PFSK-1 (cell line): Measurements from ENCODE around the gene SLC25A47.
A peak's percentile ranks its signal among the peaks of the same experiment; 100 is the strongest.

ENCODE experiments used
- FOXP2 ChIP-seq: optimal IDR thresholded peaks from 2 replicates; pipeline ENCODE3; 2011; ENCODE audit warnings: borderline replicate concordance, control low read depth, inconsistent platforms; ENCODE audit not compliant: insufficient read depth; ENCODE audit errors: extremely low read length, extremely low read depth
- POLR2AphosphoS5 ChIP-seq: IDR thresholded peaks from 2 replicates; pipeline ENCODE4 v1.6.1; 2012; ENCODE audit warnings: low read depth, mild to moderate bottlenecking, control low read depth, low read length, moderate library complexity
- SIN3A ChIP-seq: IDR thresholded peaks from 2 replicates; pipeline ENCODE4 v1.6.1; 2012; ENCODE audit warnings: mild to moderate bottlenecking, low read length, moderate library complexity, borderline replicate concordance; ENCODE audit not compliant: insufficient read depth
- TAF1 ChIP-seq: IDR thresholded peaks from 2 replicates; pipeline ENCODE4 v1.6.1; 2012; ENCODE audit warnings: low read length, control low read depth, borderline replicate concordance; ENCODE audit not compliant: insufficient read depth
- TF ChIP-seq, protein P1 (sequence below), 2 experiments: IDR thresholded peaks; 2 replicates each; pipeline versions ENCODE4 v1.6.1 to v1.8.0; 2011 to 2012; ENCODE audit warnings: low read depth in 2 of 2, low read length in 2 of 2, control low read depth in 1 of 2, inconsistent platforms in 1 of 2, mild to moderate bottlenecking in 1 of 2, moderate library complexity in 1 of 2; ENCODE audit not compliant: insufficient read depth in 1 of 2

Gene SLC25A47

DNA sequence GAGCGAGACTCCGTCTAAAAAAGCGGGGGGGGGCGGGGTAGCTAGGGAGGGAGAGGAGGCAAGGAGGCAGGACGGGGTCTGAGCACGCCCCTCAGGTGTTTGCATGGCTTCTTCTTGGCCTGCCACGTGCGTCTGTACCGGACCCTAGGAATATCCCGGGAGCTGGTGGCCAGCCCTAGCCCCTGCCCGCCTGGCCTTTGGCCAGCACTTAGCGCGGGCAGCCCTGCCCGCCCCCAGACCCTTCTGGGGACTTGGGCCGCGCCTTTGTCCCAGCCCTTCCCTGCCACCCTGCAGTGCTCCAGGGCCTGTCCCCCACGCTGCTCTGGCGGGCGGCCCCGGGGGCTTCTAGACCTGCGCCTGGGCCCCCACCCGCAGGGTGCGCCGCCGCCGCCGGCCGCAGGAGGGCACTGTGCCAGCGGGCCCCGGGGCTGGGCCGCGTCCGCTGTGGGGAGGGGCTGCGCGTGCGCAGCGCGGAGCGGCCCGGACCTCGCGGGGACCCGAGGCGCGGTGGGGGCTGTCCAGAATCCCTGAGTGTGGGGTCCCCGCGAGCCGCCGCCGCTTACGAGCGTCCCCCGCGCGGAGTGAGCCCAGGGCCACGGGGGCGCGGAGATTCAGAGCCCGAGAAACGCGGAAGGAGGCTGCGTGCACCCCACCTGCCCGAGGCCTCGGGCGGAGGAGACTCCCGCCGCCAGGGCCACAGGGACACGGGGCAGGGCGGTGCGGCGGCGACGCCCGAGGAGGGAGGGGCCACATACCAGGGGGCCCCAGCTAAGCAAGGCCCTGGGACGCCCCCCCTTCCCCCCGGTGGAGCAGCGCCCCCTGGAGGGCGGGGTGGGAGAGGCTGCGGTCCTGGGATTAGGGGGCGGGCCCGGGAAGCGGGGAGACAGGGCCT is 37.9 kb upstream of the SLC25A47 start:
- TF ChIP-seq TAF1 (no peak), SIN3A (no peak), POLR2AphosphoS5 (peak; percentile 52; the same call in 1 of the 2 replicates)
- TF ChIP-seq, protein P1, sequence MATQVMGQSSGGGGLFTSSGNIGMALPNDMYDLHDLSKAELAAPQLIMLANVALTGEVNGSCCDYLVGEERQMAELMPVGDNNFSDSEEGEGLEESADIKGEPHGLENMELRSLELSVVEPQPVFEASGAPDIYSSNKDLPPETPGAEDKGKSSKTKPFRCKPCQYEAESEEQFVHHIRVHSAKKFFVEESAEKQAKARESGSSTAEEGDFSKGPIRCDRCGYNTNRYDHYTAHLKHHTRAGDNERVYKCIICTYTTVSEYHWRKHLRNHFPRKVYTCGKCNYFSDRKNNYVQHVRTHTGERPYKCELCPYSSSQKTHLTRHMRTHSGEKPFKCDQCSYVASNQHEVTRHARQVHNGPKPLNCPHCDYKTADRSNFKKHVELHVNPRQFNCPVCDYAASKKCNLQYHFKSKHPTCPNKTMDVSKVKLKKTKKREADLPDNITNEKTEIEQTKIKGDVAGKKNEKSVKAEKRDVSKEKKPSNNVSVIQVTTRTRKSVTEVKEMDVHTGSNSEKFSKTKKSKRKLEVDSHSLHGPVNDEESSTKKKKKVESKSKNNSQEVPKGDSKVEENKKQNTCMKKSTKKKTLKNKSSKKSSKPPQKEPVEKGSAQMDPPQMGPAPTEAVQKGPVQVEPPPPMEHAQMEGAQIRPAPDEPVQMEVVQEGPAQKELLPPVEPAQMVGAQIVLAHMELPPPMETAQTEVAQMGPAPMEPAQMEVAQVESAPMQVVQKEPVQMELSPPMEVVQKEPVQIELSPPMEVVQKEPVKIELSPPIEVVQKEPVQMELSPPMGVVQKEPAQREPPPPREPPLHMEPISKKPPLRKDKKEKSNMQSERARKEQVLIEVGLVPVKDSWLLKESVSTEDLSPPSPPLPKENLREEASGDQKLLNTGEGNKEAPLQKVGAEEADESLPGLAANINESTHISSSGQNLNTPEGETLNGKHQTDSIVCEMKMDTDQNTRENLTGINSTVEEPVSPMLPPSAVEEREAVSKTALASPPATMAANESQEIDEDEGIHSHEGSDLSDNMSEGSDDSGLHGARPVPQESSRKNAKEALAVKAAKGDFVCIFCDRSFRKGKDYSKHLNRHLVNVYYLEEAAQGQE (IDR thresholded peaks at IDR 0.05; ENCODE audit: insufficient read depth in 1 of 2, low read depth in 2 of 2, low read length in 2 of 2): no peak

DNA sequence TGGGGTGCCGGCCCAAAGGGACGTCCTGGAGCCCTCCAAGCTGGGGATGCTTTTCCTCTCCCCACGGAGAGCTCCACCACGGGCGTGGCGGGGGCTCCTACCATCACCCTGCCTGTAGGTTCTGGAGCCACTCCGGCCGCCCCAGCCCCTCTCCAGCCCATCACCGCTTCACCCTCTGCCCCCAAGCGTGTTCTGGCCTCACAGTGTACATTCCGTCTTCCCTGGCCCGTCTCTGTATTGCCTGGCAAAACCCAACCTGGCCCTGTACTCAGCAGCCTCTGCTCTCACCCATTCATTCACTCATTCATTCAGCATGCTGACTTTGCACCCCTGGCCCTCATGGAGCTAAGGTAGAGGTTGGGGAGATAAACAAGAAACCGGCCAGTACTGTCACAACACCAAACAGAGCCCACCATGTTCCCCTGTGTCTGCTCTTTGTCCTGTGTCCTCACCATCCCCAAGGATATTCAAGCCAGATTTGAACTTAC is 37.2 kb upstream of the SLC25A47 start:
- TF ChIP-seq POLR2AphosphoS5: no peak
- no peak for TF ChIP-seq TAF1
- no peak for TF ChIP-seq SIN3A
- TF ChIP-seq, protein P1 (IDR thresholded peaks at IDR 0.05; ENCODE audit: insufficient read depth in 1 of 2, low read depth in 2 of 2, low read length in 2 of 2): no peak
- TF ChIP-seq FOXP2: no peak

DNA sequence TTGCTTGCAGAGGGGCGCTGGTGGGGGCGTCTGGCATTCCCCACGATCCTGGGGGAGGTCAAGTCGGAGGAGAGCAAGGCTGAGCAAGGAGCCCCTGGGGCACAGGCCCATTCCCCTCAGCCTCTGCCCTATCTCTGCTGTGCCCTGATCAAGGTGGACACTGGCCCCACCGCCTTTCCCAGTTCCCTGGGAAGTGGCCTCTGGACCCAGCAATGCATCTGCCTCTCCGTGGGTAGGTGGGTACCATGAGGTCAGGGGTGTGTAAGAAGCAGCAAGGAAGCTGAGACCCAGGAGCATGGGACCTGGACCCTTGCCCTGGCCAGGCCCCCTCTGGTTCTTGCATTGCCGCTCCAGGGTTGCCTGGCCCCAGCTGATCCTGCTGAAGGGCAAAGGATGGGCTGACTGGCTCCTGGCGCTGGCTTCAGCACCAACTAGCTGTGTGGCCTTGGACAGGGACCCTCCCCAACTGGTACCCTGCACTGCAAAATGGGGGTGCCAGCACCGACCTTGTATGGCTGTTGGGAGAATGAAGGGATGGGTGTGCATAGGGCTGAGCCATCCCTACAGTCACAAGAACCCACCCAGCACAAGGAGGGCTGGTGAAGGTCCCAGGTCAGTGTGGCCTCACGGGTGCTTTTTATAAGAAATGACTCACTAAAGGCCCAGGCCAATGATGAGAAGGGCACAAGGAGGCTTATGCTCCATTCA is 36.5 kb upstream of the SLC25A47 start:
- TF ChIP-seq, protein P1 (IDR thresholded peaks at IDR 0.05; ENCODE audit: insufficient read depth in 1 of 2, low read depth in 2 of 2, low read length in 2 of 2): no peak
- TF ChIP-seq TAF1 (no peak), POLR2AphosphoS5 (no peak), FOXP2 (no peak), SIN3A (no peak)

DNA sequence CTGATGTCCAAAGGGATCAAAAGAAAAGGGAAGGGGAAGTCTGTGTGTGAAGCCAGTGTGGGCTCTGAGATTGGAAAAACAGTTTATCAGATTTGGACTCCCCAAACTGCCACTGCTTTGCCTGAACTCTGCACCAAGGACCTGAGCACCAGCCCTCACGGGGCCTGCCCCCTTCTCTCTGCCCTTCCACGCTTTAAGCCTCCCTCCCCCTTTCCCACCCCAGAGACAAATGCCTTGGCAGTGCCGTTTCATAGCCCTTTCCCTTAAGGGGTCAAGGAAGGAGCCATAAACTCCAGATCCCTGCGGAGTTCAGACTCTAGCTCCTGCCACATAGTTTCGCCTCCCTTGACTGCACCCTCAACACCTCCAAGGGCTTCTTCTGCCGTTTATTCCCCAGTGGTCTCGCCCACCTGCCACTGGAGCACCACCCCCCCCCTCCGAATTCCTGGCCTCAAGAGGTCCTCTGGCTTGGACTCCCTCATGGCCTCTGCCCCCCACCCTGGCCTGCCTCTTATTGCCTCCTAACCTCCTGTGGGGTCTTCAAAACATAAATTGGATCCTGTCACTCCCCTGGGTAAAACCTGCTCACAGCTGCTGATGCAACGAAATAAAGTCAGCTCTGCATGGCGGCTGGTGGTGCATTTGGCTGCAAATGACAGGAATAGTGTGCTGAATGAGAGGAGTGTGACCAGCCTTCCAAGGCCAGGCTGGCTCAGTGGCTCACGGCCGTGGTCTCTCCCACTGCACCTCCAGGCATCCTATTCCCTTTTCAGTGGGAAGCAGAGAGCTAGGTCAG is 35.7 kb upstream of the SLC25A47 start:
- TF ChIP-seq POLR2AphosphoS5: no peak
- TF ChIP-seq TAF1: no peak
- TF ChIP-seq SIN3A: no peak
- TF ChIP-seq FOXP2: no peak
- TF ChIP-seq, protein P1 (IDR thresholded peaks at IDR 0.05; ENCODE audit: insufficient read depth in 1 of 2, low read depth in 2 of 2, low read length in 2 of 2): no peak
